ENCODE data around the gene DPP10.

Gene DPP10

DNA sequence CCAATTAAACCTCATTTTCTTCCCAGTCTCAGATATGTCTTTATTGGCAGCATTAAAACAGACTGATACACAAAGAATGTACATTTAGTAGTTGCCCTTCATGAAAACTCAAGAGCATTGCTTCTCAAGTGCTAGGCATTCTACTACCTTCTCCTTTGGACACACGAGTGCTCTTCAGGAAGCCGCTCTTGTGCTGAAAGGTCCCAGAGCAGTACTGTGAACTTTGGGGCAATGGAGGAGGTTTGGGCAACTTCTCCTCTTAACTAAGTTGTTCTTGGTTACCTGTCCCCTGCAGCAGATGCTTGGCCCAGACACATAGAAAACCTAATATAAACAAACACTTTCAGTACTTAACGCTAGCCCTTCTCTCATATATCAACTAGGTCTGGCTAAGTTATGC lies 362.8 kb downstream of the DPP10 start:
- no peak for DNase-seq (ENCODE audit: low read depth in 2 of 2)

DNA sequence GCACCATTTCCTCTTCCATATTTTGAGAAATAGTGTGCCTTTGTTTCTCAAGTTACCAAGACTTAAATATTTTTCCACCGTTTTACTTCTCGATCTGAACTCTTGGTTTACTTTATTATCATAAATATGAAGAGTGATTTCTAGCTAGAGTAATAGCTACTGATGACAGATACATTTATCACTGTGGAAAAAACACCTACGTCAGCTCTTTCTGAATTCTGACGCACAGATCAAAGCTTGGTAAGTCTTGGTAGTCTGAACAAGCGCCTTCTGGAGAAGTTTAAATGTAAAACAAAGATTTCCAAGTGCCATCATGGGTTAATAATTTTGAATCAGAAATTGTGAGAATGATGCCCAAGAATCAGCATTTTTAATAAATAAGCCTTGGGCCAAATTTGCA lies 367.7 kb downstream of the DPP10 start:
- DNase-seq (ENCODE audit: low read depth in 2 of 2) = no peak

DNA sequence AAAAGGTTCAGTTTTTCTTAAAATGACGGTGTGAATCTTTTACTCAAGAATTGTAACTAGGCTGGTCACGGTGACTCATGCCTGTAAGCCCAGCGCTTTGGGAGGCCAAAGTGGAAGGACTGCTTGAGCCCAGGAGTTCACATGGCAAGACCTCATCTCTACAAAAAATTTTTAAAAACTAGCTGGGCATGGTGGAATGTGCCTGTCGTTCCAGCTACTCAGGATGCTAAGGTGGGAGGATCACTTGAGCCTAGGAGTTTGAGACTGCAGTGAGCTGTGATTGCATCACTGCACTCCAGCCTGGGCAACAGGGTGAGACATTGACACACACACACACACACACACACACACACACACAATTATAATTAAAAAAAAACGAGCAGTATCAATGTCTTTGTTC lies 369.8 kb downstream of the DPP10 start:
- DNase-seq (ENCODE audit: low read depth in 2 of 2) = no peak

DNA sequence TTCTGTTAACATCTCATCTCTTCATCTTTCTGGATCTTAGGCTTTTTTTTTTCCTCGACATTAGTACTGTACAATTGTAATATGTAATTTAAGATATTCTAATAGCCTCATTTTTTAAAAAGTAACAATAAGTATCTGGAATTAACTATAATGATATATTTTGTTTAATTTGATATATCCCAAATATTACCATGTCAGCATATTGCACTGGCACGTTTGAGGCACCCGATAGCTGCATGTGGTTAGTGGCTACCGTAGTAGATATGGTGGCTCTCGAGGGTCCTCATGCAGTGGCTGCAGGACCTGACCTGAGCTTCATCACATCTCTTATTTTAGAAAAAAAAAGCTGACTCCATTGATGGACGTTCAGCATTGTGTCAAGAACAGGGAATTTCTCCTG lies 371.9 kb downstream of the DPP10 start:
- DNase-seq (ENCODE audit: low read depth in 2 of 2) = no peak

DNA sequence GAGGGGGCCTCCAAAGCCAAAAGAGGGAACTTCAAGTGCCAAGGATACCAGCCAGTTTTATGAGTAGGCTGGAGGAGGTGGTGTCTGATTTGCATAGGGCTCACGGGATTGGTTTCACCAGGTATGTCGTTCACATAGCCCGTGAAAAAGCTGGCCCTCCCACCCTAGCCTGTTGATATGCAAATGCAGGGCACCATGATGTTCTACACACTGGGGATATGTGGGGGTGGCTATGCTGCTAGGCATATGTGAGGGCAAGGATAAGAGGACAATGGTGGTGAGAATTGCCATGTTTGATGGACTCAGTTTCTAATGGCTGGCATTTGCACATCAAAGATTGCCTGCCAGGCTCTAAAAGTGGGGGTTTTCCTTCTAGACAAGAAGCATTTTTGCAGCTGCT lies 378.6 kb downstream of the DPP10 start:
- no peak for DNase-seq (ENCODE audit: low read depth in 2 of 2)

DNA sequence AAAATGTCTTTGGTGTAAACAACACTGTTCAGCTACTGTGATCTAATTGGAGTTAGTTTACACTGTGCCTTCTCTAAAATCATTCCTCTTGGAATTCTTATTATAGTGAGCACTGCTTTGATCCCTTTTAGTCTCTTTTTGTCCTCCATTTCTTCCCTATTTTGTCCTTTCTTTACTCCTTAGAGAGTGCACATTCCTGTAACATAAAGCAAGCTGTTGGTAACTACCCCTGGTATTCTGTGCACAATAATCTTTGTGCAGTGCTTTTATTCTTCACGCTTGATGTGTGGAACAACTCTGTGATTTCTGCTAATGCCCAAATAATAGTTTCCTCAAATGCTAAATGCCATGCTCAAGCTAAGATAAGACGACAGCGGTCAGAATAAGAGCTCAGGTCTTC lies 401.5 kb downstream of the DPP10 start:
- no peak for DNase-seq (ENCODE audit: low read depth in 2 of 2)

DNA sequence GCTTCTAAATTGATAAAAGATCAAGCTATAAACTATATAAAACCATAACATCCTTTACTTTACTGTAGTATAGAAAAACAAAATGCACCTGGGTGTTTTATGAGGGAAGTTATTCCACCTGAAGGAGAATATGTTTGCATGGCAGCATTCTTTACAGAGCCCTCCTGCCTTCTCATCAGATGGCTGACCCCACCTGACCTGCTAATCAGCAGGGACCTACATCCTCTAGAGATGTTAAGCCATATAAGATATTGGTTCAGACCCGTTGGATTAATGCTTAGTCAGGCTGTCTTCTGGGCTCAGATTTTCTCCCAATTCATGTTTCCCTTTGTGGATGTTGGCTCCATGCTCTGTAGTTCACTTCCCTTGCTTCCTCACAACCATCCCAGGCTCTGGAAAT lies 414.8 kb downstream of the DPP10 start:
- no peak for DNase-seq (ENCODE audit: low read depth in 2 of 2)

DNA sequence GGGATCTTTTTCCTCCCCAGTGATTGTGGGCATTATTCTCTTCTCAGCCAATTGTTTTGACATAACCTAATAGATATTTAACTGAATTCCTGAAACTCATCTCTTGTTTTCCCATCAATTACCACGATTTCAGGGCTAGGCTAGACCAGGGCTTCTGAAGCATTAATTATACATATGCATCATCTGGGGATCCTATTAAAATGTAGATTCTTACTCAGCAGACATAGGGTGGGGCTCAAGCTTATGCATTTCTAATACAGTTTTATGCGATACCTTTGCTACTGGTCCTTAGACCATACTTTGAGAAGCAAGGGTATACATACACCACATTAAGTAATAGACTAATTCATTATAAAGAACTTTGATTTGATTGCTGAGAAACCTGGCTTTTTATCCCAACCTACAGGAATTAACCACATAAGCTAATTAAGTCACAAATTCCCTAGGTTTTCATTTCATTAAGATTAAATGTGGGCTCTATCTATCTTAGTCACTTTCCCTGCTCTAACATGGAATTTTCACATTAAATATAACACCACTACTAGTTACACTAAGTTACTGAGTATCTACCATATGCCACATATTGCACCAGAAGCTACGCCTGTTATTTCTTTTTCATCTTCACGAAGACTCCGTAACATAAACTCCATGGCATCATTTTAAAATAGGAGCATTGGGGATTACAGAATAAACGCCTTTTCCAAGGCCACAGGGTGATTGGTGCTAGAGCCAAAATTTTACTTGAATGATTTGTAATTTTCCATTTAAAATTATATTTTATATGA lies 417.5 kb downstream of the DPP10 start:
- DNase-seq (ENCODE audit: low read depth in 2 of 2) = no peak

DNA sequence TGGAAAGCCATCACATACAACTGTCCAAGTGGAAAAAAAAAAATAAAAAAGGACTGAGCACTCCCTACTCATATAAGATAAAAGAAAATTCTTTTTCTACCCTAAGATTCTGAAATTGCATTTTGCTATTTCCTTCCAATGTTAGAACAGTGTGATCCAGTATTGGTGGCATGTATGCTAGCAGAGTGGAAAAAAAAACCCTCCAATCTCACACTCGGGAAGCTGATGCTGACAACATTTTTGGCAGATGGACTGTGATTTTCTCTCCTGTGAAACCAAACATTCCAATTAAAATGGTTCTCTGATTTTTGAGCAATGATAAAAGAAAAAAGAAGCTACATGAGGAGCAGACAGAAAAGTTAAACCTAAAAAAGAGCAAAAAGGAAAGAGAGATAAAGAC lies 419.8 kb downstream of the DPP10 start:
- DNase-seq (ENCODE audit: low read depth in 2 of 2) = no peak

DNA sequence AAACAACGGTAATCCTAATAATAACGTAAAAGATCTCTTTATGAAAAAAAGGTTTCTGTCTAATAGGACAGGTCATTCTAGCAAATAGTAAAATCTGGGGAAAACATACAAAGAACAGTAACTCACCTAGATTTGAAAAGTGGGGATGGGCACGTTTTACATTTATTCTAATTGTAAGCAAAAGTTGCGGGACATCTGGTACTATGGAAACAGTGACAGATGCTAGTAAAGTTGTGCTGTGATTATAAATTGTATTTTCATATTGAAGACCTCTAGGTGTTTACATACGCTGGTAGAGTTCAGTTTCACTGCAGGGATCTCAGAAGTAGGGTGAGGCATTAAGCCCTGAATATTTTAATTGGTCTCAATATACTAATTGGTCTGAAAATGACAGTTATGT lies 422.5 kb downstream of the DPP10 start:
- no peak for DNase-seq (ENCODE audit: low read depth in 2 of 2)

DNA sequence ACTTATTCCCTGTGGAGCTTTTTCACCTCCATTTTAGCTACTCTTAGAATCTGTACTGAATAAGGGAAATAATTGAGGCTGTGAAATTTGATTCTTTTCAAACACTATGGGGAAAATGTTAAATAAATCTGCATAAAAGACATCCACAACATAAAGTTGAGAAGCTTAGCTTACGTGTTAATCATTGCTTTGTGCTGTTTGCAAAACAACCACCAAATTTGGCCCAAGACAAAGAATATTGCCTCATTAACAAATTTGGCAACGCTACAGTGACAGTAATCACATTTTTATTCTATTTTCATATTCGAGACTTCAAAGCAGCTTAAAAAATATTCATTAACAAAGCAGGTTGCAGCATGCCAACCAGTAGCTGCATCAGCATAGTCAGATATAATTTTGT lies 437.6 kb downstream of the DPP10 start:
- DNase-seq (ENCODE audit: low read depth in 2 of 2) = no peak

DNA sequence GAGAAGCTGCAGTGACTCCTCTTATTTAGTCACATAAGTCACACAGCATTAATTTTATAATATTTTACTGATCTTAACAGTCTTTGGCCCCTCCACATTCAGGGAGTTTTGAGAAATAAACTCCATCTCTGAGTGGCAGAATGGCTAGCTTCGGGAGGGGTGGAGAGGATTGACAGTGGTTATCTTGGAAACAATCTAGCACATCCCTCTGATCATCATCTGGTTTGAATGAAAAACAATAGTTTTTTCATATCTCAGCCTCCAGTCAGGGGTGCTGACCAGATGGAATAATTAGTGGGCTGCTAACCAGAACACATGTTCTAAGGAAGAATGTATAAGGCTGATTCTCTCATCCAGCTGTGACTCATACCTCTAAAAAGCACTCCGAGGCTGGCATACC lies 477.5 kb downstream of the DPP10 start:
- DNase-seq (ENCODE audit: low read depth in 2 of 2) = no peak

DNA sequence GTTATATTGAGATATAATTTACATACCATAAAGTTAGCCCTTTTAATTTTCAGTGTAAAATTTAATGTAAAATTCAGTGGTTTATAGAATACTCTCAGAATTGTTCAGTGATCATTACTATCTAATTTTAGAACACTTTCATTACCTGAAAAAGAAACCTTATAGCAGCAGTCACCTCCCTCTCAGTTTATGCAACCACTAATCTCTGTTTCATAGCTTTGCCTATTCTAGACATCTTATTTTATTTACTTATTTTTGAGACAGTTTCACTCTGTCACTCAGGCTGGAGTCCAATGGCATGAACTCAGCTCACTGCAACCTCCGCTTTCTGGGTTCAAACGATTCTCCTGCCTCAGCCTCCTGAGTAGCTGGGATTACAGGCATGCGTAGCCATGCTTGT lies 479.6 kb downstream of the DPP10 start:
- DNase-seq (ENCODE audit: low read depth in 2 of 2) = no peak

DNA sequence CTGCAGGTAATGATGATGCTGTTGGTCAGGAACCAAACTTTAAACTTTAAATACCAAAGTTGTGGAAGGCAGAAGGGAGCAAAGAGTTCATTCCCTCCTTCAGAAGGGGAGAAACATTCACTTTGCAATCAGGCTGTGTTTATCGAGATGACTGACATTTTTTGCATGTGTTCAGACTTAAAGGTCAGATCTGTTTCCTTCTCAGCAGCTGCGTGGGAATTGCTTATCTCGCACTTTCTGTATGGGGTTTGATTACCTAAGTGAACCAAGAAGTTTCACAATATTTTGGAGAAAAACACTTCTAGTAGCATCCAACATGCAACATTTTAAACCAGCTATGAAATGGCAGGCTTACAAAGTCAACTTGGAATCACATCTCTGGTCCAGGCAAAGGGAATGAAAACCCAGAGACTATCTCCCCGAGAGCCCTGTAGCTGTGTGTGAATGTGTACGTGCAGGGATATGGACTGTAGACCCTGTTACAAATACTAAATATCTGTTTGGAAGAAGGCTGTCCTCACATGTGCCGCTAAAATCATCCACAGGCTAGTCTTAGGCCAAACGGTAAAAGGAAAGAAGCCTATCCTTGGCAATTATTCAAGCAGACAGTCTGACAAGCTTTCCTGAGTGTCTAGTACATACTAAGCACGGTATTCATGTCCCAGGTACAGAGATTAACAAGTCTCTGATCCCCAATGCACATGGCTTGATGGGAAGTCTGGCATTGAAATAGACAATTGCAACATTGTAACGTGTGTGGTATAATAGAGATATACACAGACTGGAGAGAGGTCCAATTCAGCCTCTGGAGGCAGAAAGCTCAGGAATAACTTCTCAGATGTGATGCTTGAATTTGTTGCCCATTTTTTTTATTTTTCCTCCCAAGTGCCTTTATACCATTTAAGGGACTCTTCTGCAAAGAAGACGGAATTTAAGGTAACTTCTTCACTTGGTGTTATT lies 483.1 kb downstream of the DPP10 start:
- DNase-seq (ENCODE audit: low read depth in 2 of 2) = no peak

DNA sequence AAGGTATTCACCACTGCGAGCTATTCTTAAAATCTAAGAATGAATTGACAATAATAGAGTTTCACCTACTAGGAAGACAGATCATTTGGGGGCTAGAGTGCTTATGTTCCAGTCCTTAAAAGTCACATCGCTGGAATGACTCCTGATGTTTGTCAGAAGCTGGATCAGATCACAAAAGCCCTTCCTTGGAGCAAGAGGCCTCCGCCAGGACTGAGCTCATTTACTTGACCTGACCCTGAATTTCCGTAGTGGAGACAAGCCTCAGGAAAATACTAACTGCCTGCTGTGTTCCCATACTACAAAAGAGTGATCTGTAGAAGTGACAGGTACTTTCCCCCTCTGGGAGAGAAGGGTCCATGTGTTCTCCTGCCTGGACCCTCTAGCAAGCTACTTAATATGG lies 483.9 kb downstream of the DPP10 start:
- DNase-seq (ENCODE audit: low read depth in 2 of 2) = no peak

DNA sequence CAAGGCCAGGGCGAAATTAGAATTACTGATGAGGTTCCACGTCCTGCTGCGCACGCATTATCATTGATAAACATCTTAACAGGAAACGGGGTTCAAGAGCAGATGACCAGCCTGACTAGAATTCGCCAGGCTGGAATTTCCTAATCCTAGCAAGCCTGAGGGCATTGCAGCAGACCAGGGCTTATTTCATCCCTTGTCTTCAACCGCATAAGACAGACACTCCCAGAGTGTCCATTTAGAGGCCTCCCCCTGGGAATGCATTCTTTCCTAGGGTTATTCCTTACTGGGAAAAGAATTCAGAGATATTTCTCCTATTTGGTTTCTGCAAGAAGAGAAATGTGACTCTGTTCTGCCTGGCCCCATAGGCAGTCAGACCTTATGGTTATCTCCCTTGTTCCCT lies 486.8 kb downstream of the DPP10 start:
- no peak for DNase-seq (ENCODE audit: low read depth in 2 of 2)

DNA sequence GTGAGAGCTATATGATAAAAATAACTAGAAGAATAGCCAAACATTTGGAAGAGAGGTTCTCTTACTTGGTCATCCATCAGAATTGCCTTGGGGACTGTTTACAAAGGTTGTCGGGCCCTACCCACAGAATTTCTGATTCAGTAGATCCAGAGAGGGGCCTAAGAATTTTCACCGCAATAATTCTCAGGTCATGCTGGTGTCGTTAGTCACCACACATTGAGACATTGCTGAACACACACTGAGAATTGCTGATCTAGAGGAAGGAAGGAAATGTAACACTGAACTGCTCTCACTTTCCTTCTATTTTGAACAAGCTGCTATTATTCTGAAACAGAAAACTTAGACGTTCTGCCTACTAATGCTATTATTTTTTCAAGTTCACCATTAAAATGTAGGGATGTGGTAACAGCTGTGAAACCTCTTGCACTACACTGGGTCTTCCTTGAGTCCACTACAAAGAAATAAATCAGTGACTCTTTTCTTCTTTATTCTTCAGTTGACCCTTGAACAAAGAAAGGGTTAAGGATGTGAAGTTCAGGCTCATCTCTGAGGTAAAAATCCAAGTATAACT lies 491.3 kb downstream of the DPP10 start:
- DNase-seq (ENCODE audit: low read depth in 2 of 2) = no peak

DNA sequence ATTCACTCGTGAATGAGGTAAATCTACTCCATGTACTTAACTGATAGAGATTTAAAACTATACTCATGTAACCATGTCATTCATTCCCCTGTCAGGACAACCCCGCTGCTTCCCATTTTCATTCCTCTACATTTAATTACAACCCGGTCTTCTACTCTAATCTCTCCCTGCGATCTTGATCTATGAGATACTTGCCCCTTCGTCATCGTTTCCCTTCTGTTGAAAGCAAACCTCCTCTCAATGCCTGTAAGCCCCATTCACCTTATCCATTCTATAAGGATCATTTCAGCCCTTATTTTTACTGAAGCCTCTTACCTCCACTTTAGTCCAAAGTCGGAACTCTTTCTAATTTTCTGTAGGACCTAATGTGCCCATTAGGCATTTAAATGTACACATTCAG lies 492.6 kb downstream of the DPP10 start:
- DNase-seq (ENCODE audit: low read depth in 2 of 2) = no peak

DNA sequence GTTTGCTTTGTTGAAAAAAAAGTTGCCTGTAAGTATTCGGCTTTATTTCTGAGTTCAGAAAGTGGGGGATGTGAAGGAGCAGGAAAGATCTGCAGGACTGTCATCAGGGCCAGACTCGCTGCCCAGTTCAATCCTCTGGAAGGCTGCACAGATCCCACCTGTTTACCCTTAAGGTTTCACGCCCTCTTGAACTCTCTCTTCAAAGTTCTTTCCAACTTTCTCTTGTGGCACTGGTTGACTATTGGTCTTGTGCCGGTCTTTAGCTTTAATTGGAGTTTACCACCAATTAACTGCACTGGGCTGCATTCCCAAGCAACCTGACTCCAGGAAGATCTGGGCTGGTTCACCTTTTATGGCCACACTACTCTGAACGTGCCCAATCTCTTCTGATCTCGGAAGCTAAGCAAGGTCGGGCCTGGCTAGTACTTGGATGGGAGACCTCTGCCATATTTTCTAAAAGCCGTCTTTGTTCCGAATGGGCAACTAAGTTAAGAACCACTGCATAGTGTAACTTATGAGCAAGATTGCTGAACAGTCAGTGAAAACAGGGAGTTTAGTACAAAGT lies 495.0 kb downstream of the DPP10 start:
- no peak for DNase-seq (ENCODE audit: low read depth in 2 of 2)

DNA sequence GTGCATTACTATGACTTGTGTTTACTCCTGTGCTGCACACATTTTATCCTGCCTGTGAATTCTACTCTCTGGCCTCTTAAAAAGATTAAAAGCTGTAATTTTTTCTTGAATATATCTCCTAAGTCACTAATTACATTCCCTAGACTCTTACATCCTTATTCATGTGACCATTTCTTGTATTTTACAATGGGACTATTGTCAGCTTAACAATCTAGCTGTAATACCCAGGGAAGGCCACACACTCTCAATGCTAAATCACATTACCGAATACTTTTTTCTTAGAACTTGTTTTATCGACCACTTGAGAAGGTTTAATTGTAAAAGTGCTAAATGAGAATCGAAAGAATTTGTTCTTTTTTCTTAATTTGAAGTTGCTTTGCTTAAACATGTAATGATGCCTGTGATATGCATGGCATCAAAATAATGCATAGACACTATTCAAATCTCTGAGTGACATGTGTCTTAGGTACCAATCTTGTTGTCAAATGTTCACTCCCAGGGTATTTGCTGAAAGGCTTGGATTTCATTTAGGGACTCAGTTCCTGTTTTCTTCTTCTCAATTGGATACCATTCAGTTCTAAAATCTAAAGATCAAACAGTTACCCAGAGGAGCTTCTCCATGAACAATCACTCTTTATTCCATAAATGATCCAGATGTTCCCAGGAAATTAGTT lies 498.5 kb downstream of the DPP10 start:
- no peak for DNase-seq (ENCODE audit: low read depth in 2 of 2)

DNA sequence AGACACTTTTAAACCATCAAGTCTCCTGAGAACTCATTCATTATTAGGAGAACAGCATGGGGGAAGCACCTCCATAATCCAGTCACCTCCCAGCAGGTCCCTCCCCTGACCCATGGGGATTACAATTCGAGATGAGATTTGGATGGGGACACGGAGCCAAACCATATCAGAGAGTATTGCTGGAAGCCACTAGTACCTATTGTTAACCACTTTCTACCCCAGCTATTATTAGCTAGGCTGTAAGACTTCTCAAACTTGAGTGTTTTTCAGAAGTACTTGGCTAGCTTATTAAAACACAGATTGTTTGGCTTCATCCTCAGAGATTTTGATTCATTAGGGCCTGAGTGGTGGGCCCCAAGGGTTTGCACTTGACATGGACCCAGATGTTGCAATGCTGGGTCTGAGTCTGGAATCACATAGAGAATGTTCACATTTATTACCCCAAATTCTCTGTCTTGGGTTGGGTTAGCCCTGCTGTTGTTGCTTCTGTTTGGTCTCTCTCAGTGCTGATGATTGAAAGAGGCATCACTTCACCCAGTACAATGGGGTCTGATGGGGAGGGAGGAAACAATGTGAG lies 506.9 kb downstream of the DPP10 start:
- no peak for DNase-seq (ENCODE audit: low read depth in 2 of 2)

DNA sequence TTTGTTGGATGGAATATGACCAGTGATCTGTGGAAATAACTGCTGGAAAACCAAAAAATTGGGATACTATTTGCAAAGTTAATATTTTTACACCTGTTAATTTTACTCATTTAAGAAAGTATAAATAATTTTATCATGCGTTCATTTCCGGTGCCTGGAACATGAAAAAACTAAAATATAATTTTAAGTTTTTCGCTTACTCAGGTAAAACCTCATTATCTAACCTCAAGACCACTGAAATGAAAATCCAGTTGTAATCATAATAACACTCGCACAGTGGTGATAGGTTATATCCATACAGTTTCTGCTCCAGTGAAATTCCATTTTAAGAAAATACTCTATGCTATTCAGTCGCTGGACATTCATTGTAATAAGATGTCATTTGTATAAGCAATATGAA lies 517.9 kb downstream of the DPP10 start:
- no peak for DNase-seq (ENCODE audit: low read depth in 2 of 2)

All from stimulated activated CD8-positive, alpha-beta memory T cell treated with anti-CD3 and anti-CD28 coated beads, Interleukin-2, amount 100 ng/mL, for 1 hour (primary cell).